GM23248 (cell line): ENCODE results near the gene ESAM. TPM values are rescaled to one million over a fixed set of nuclear protein-coding genes. Genes with fewer than 3 reads are reported as not detected.

Experiments
- DNase-seq: peaks from one replicate; pipeline ENCODE4 v3.0.0-alpha.2; 2015
- H2AFZ ChIP-seq: fragments of 200-600 bp; sonication (generic); 2 replicates; pipeline ENCODE4 v1.6.1; 2016; ENCODE audit warnings: antibody characterized with exemption
- H3F3A ChIP-seq: fragments of 200-600 bp; sonication (generic); 2 replicates; pipeline ENCODE4 v1.6.1; 2016; ENCODE audit warnings: mild to moderate bottlenecking, antibody characterized with exemption, mixed run types; ENCODE audit not compliant: insufficient read depth
- H3K27ac ChIP-seq: fragments of 200-600 bp; sonication (generic); 2 replicates; pipeline ENCODE4 v1.5.1; 2016; ENCODE audit warnings: mild to moderate bottlenecking
- H3K27me3 ChIP-seq: fragments of 200-600 bp; sonication (generic); replicated peaks from 2 replicates; pipeline ENCODE4 v1.6.1; 2016; ENCODE audit warnings: mild to moderate bottlenecking; ENCODE audit not compliant: insufficient read depth
- H3K36me3 ChIP-seq: fragments of 200-600 bp; sonication (generic); 2 replicates; pipeline ENCODE4 v1.6.1; 2016; ENCODE audit warnings: low read depth, mild to moderate bottlenecking
- H3K4me1 ChIP-seq: fragments of 200-600 bp; sonication (generic); 2 replicates; pipeline ENCODE4 v1.6.1; 2016; ENCODE audit warnings: mild to moderate bottlenecking; ENCODE audit not compliant: insufficient read depth
- H3K4me2 ChIP-seq: fragments of 200-600 bp; sonication (generic); one replicate; pipeline ENCODE4 v1.6.1; 2016; ENCODE audit warnings: mild to moderate bottlenecking; ENCODE audit not compliant: unreplicated experiment
- H3K4me3 ChIP-seq: fragments of 200-600 bp; sonication (generic); 2 replicates; pipeline ENCODE4 v1.5.1; 2016; ENCODE audit warnings: mild to moderate bottlenecking
- H3K79me2 ChIP-seq: fragments of 200-600 bp; sonication (generic); 2 replicates; pipeline ENCODE4 v1.6.1; 2016; ENCODE audit warnings: mild to moderate bottlenecking; ENCODE audit not compliant: insufficient read depth
- H3K9ac ChIP-seq: fragments of 200-600 bp; sonication (generic); 2 replicates; pipeline ENCODE4 v1.6.1; 2016; ENCODE audit warnings: mild to moderate bottlenecking
- H3K9me2 ChIP-seq: fragments of 200-600 bp; sonication (generic); 2 replicates; pipeline ENCODE4 v1.6.1; 2016; ENCODE audit warnings: mixed run types, mild to moderate bottlenecking, moderate library complexity; ENCODE audit not compliant: insufficient read depth
- H3K9me3 ChIP-seq: fragments of 200-600 bp; sonication (generic); one replicate; pipeline ENCODE4 v1.6.1; 2017; ENCODE audit warnings: low read depth
- H4K20me1 ChIP-seq: fragments of 200-600 bp; sonication (generic); 2 replicates; pipeline ENCODE4 v1.6.0; 2016; ENCODE audit not compliant: insufficient read depth
- EZH2 ChIP-seq: fragments of 200-600 bp; sonication (generic); IDR thresholded peaks from 2 replicates; pipeline ENCODE4 v1.6.1; 2018; ENCODE audit warnings: antibody characterized with exemption, mild to moderate bottlenecking; ENCODE audit not compliant: insufficient read depth, poor library complexity, severe bottlenecking
- EZH2phosphoT487 ChIP-seq: fragments of 200-600 bp; sonication (generic); IDR thresholded peaks from 2 replicates; pipeline ENCODE4 v1.6.1; 2018; ENCODE audit warnings: antibody characterized with exemption, moderate library complexity, mild to moderate bottlenecking, low read depth; ENCODE audit not compliant: insufficient read depth
- WGBS, 2 experiments: methylation state at CpG; one replicate each; pipeline ENCODE4 v1.1.6; 2015 to 2017; ENCODE audit warnings: low lambda C conversion rate in 2 of 2, low coverage in 1 of 2; ENCODE audit errors: missing lambda C conversion rate in 2 of 2; 5-methylcytosine and 5-hydroxymethylcytosine counted together
- in situ Hi-C: fragments of 300-500 bp; cut with MboI; formaldehyde crosslinking; loops from 2 replicates; pipeline ENCODE4 v1.15.0; 2020
- polyA plus RNA-seq: library from polyadenylated mRNA; unstranded; fragments of >200 nt; fragmentation: Nextera tagmentation; extraction: Ambion mirVana; gene quantifications from 2 replicates; pipeline ENCODE4 v1.2.1, GENCODE V29; 2016
- total RNA-seq: library from RNA; depleted of rRNA; stranded (reverse); fragments of >200 nt; shearing (Covaris generic); gene quantifications from 2 replicates; pipeline ENCODE4 v1.2.3, GENCODE V29; 2014

ESAM gene
- total and polyA plus RNA-seq, 2 experiments from 2014 or later, result not detected

DNA sequence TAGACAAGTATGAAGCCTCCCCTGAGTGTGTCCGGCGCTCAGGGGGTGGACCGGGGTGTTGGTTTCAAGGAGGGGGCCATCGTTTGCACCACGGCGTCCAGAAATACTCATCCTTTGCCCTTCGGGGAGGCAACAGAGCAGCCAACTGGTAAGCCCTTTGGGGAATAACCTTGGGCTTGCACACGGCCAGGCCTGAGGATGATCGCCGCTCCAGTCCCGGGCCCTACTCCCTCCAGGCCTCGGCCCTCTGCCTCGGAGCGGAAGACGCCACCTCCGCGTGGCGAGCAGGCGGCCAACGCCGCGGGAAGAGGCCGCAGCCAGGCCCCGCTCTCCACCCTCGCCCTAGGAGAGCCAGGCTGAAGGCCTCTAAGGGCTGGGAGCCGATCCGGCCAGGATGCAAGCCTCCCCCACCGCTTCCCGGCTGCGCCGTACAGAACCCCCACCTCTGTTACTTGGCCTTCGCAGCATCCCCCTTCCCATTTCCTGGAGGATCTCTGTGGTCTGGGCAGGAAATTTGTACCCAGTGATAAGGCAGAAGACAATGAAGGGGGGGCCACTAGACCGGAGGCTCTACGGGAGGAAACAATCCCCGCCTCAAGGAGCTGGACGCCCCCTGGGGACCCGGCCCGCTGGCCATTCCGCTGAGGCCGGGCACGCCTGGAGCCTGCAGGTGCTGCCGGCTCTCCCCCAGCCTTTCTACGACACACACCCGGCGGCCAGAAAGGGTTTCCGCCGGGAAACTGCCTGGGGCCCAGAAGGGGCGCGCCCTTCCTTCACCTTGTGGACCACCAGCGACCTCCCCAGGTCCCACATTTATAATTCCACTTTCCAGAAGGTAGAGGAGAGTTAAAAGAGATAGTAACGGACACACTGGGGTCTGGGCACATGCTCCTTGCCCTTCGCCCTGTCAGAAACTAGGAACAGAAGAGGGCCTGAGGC is 2.6 kb downstream of the ESAM start:
- H3K9ac ChIP-seq, result no peak overlapping the region
- H3K27me3 ChIP-seq, result peaks cover 60% of the 10 kb centered on the region
- peaks cover 7% of the 10 kb centered on the region; the same call in 1 of the 2 replicates for H3K4me1 ChIP-seq
- H3K9me3 ChIP-seq, result no peaks in the 10 kb centered on the region
- no peaks in the 10 kb centered on the region for H4K20me1 ChIP-seq
- in situ Hi-C loops, result loop anchor here (10.0 kb wide), 1 partner anchor 85 kb away; the partner anchor contains the start of genes SIAE and SPA17
- no peaks in the 10 kb centered on the region for H3K9me2 ChIP-seq
- peak overlapping the region; percentile 50 for H3K4me3 ChIP-seq
- H3F3A ChIP-seq, result no peaks in the 10 kb centered on the region
- DNase-seq, result no peak
- 39 to 43% methylated on average over 38 to 52 of the region's 52 CpGs for WGBS, 2 experiments
- H3K27ac ChIP-seq, result no peak overlapping the region
- H2AFZ ChIP-seq, result peak overlapping the region; percentile 62
- H3K36me3 ChIP-seq, result no peaks in the 10 kb centered on the region
- peak overlapping the region; percentile 65 for H3K4me2 ChIP-seq
- H3K79me2 ChIP-seq, result no peaks in the 10 kb centered on the region
- TF ChIP-seq EZH2phosphoT487 (no peak), EZH2 (peak; percentile 3)

DNA sequence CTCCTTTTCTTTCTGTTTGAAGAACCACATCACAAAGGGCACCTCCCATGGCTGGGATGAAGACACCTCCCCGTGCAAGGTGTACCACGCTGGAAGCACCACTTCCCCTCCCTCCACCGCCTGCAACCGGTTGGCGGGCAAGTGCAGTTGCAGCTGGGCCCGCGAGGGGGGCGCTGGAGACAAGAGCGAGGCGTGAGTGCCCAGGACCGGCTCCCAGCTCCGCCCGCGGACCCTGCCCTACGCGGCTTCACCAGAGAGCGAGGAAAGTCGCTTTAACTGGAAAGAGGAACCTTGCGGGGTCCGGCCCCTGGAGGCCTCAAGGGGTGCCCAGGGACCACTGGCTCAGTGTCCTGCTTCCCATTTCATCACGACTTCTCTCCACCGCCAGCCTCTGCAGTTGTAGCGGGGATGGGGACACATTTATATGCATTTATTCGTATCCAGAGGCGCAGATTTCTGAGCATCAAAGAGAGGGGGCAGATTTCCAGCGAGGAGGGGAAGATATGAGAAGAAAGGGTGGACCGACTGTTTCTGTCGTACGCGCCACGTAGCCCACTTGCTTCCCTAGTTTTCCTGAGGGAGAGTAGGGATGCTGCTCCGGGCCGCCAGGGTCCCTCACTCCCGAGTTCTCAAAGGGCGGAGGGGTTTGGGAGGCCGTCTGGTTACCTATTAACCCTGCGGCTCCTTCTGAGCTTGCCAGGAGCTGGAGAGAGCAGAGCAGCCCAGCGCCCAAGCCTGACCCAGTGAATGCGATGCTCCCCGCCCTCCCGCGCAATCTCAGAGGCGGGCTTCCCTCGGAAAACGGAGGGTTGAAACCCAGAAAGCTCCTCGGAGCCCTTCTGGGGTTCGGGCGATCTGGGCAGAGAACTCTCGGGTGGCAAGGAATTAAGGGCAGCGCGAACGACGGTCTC is 3.5 kb downstream of the ESAM start:
- Histone ChIP-seq H3K4me1 (peaks cover 7% of the 10 kb centered on the region; the same call in 1 of the 2 replicates), H3F3A (no peaks in the 10 kb centered on the region), H3K4me2 (peak overlapping the region; percentile 65), H3K27ac (no peak overlapping the region), H3K79me2 (no peaks in the 10 kb centered on the region), H3K9ac (no peak overlapping the region), H3K27me3 (peaks cover 60% of the 10 kb centered on the region), H3K4me3 (peak overlapping the region; percentile 50), H3K9me3 (no peaks in the 10 kb centered on the region), H2AFZ (peak overlapping the region; percentile 62), H3K9me2 (no peaks in the 10 kb centered on the region), H3K36me3 (no peaks in the 10 kb centered on the region), H4K20me1 (no peaks in the 10 kb centered on the region)
- TF ChIP-seq EZH2phosphoT487 (0 out of 2 replicates have a peak, but pooled peaks have one; percentile 23), EZH2 (peak; percentile 82)
- 9% methylated on average over 52 to 53 of the region's 53 CpGs for WGBS, 2 experiments
- in situ Hi-C loops, result no loop called here
- DNase-seq, result peak; percentile 80

DNA sequence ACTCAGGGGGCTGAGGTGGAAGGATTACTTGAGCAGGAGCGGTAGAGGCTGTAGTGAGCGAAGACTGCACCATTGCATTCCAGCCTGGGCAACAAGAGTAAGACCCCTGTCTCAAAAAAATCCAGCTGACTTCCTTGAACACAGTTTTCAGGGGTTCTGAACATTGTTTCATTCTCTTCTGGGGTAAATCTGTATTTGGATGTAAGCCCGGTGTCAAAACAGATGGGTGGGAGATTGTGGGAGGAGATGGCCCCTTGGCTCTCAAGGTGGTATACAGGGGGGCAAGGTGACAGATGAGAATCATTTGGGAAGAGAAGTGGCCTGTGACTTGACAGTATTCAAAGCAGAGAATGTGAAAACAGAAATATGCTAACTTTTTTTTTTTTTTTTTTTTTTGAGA is 4.8 kb downstream of the ESAM start:
- no peak for TF ChIP-seq EZH2phosphoT487
- no peak for TF ChIP-seq EZH2
- no peaks in the 10 kb centered on the region for H3K36me3 ChIP-seq
- 34 to 36% methylated on average over 3 of the region's 3 CpGs for WGBS, 2 experiments
- H3K79me2 ChIP-seq, result no peaks in the 10 kb centered on the region
- no peak for DNase-seq
- in situ Hi-C loops, result no loop called here
- H3K4me1 ChIP-seq, result peaks cover 7% of the 10 kb centered on the region; the same call in 1 of the 2 replicates
- no peak overlapping the region for H3K9ac ChIP-seq
- no peaks in the 10 kb centered on the region for H3K9me3 ChIP-seq
- H3K4me2 ChIP-seq, result no peak overlapping the region
- peaks cover 60% of the 10 kb centered on the region for H3K27me3 ChIP-seq
- no peaks in the 10 kb centered on the region for H3F3A ChIP-seq
- H3K4me3 ChIP-seq, result no peak overlapping the region
- no peak overlapping the region for H3K27ac ChIP-seq
- H3K9me2 ChIP-seq, result no peaks in the 10 kb centered on the region
- H4K20me1 ChIP-seq, result no peaks in the 10 kb centered on the region
- no peak overlapping the region for H2AFZ ChIP-seq

DNA sequence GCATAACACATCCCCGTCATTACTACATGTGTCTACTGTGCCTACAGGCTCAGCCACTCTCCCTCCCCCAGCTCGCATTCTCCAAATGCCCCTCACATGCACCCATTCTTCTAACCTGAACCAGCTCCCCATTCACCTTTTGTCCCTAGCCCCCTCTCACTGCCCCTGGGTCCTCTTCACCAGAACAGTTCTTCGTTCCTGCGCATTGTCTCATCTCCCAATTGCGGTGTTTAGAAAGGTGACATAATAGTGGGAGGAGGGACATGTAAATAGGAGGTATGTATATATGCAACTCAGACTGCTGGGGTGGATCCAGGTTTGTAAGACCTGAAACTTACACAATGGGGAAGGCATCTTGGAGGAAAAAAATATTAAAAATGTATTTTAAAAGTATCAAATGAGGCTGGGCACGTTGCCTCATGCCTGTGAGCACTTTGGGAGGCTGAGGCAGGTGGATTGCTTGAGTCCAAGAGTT is 5.3 kb downstream of the ESAM start:
- Histone ChIP-seq H3K9me2 (no peaks in the 10 kb centered on the region), H3K27me3 (peaks cover 62% of the 10 kb centered on the region), H3K4me2 (no peak overlapping the region), H3K36me3 (no peaks in the 10 kb centered on the region), H3K9ac (no peak overlapping the region), H4K20me1 (no peaks in the 10 kb centered on the region), H3K4me3 (no peak overlapping the region), H3K79me2 (no peaks in the 10 kb centered on the region), H3K27ac (no peak overlapping the region), H3F3A (no peaks in the 10 kb centered on the region), H3K9me3 (no peaks in the 10 kb centered on the region), H2AFZ (no peak overlapping the region), H3K4me1 (peaks cover 7% of the 10 kb centered on the region; the same call in 1 of the 2 replicates)
- no peak for TF ChIP-seq EZH2phosphoT487
- TF ChIP-seq EZH2, result no peak
- no peak for DNase-seq
- in situ Hi-C loops, result no loop called here
- 19 to 22% methylated on average over 6 of the region's 6 CpGs for WGBS, 2 experiments
